HCT116 (cell line): ENCODE results near the gene LIN54. TPM values are rescaled to one million over a fixed set of nuclear protein-coding genes. Genes with fewer than 3 reads are reported as not detected.

ENCODE experiments used
- ATAC-seq: fragments of 200-7000 bp; cut with Tn5 transposase; 2 replicates; pipeline ENCODE4 v1.9.1; 2020; ENCODE audit warnings: mild to moderate bottlenecking, moderate library complexity
- BruUV-seq: library from RNA; stranded (reverse); fragments of 400-500 nt; replicated peaks from 2 replicates; lab custom pipeline; 2021; lab: Mats Ljungman, UMichigan
- CTCF ChIA-PET: fragments of 300-600 bp; sonication (Branson Sonifier 250); formaldehyde crosslinking; loops from one replicate; lab custom pipeline; 2021; ENCODE audit warnings: antibody characterized with exemption; lab: Charles Lee
- POLR2A ChIA-PET: fragments of 300-600, 350-600 bp; sonication (Branson Sonifier 250); formaldehyde crosslinking; loops from one replicate; lab custom pipeline; 2021; ENCODE audit warnings: antibody characterized with exemption; lab: Charles Lee
- RAD21 ChIA-PET, 2 experiments: fragments of 300-600 bp; sonication (Branson Sonifier 250); formaldehyde crosslinking; loops; one replicate each; lab custom pipeline; 2023; ENCODE audit warnings: low total read pairs in 2 of 2; ENCODE audit not compliant: uncharacterized antibody in 2 of 2, unreplicated experiment in 2 of 2, low non-redundant PET in 1 of 2; lab: Charles Lee
- DNase-seq: peaks from one replicate; pipeline ENCODE4 v3.0.0-alpha.2; 2010; ENCODE audit warnings: low read depth, low spot score
- H2AFZ ChIP-seq: fragments of 200-600 bp; shearing (Covaris generic), sonication (generic); 2 replicates; pipeline ENCODE4 v1.6.1; 2017; ENCODE audit warnings: low read depth, mixed run types, mixed read lengths, antibody characterized with exemption, low read length; ENCODE audit not compliant: poor library complexity, severe bottlenecking
- H3K27ac ChIP-seq: 2 replicates; pipeline ENCODE4 v1.5.1; 2012; ENCODE audit warnings: low read depth, low read length
- H3K27me3 ChIP-seq: fragments of 200-600 bp; sonication (generic); 2 replicates; pipeline ENCODE4 v1.6.1; 2016; ENCODE audit warnings: mixed run types, low read length, mixed read lengths; ENCODE audit not compliant: insufficient read depth
- H3K36me3 ChIP-seq, 2 experiments: fragments of 200-500 bp in 1 of 2; fragments of 200-600 bp in 1 of 2; sonication (Bioruptor generic) in 1 of 2; sonication (generic) in 1 of 2; 2 replicates each; pipeline versions ENCODE4 v1.5.1 to v1.6.1; 2014 to 2016; ENCODE audit warnings: low read length in 2 of 2, inconsistent platforms in 1 of 2, mixed read lengths in 1 of 2, mixed run types in 1 of 2; ENCODE audit not compliant: insufficient read depth in 2 of 2, control insufficient read depth in 1 of 2
- H3K4me1 ChIP-seq, 2 experiments: fragments of 200-600 bp in 1 of 2; sonication (generic) in 1 of 2; 2 replicates each; pipeline versions ENCODE4 v1.5.1 to v1.6.1; 2012 to 2017; ENCODE audit warnings: low read length in 2 of 2, inconsistent platforms in 1 of 2, mild to moderate bottlenecking in 1 of 2, mixed read lengths in 1 of 2, mixed run types in 1 of 2, moderate library complexity in 1 of 2; ENCODE audit not compliant: insufficient read depth in 2 of 2, control insufficient read depth in 1 of 2
- H3K4me2 ChIP-seq: fragments of 200-600 bp; sonication (generic); 2 replicates; pipeline ENCODE4 v1.6.1; 2017; ENCODE audit warnings: mixed run types, low read length, mixed read lengths
- H3K4me3 ChIP-seq, 2 experiments: fragments of 200-600 bp in 1 of 2; sonication (generic) in 1 of 2; replicated peaks in 1 of 2; 2 replicates each; pipeline ENCODE4 v1.5.1; 2011 to 2016; ENCODE audit warnings: low read length in 2 of 2, control low read depth in 1 of 2, low read depth in 1 of 2, mild to moderate bottlenecking in 1 of 2, mixed read lengths in 1 of 2, mixed run types in 1 of 2
- H3K79me2 ChIP-seq: fragments of 200-600 bp; sonication (generic); 2 replicates; pipeline ENCODE4 v1.6.1; 2017; ENCODE audit warnings: mild to moderate bottlenecking, mixed run types, low read length, moderate library complexity, mixed read lengths; ENCODE audit not compliant: insufficient read depth
- H3K9ac ChIP-seq: fragments of 200-600 bp; sonication (generic); 2 replicates; pipeline ENCODE4 v1.6.1; 2016; ENCODE audit warnings: low read length, mixed read lengths
- H3K9me2 ChIP-seq: fragments of 200-600 bp; sonication (generic), shearing (Covaris generic); 2 replicates; pipeline ENCODE4 v1.6.1; 2017; ENCODE audit warnings: mixed run types, mild to moderate bottlenecking, moderate library complexity; ENCODE audit not compliant: insufficient read depth
- H3K9me3 ChIP-seq, 2 experiments: fragments of 200-500 bp in 1 of 2; fragments of 200-600 bp in 1 of 2; sonication (Bioruptor generic) in 1 of 2; sonication (generic) in 1 of 2; 2 replicates each; pipeline ENCODE4 v1.6.1; 2014 to 2017; ENCODE audit warnings: low read length in 2 of 2, mixed read lengths in 2 of 2, inconsistent platforms in 1 of 2, low read depth in 1 of 2, mild to moderate bottlenecking in 1 of 2, mixed run types in 1 of 2, moderate library complexity in 1 of 2; ENCODE audit not compliant: control insufficient read depth in 1 of 2, insufficient read depth in 1 of 2
- H4K20me1 ChIP-seq: fragments of 200-600 bp; sonication (generic), shearing (Covaris generic); 2 replicates; pipeline ENCODE4 v1.6.1; 2017; ENCODE audit warnings: mixed run types, mild to moderate bottlenecking, moderate library complexity; ENCODE audit not compliant: insufficient read depth
- ATF3 ChIP-seq: IDR thresholded peaks from 2 replicates; pipeline ENCODE4 v1.6.1; 2012
- CEBPB ChIP-seq: IDR thresholded peaks from 2 replicates; pipeline ENCODE4 v1.6.1; 2012; ENCODE audit warnings: low read depth
- CTCF ChIP-seq, 3 experiments: fragments of 200-600 bp in 1 of 3; sonication (generic) in 1 of 3; IDR thresholded peaks in 2 of 3; conservative IDR thresholded peaks in 1 of 3; 2 replicates each; pipeline ENCODE4 v1.5.1; 2012 to 2017; ENCODE audit warnings: low read depth in 2 of 3, low read length in 2 of 3, antibody characterized with exemption in 1 of 3, borderline replicate concordance in 1 of 3, control low read depth in 1 of 3, mild to moderate bottlenecking in 1 of 3, mixed read lengths in 1 of 3, mixed run types in 1 of 3, moderate library complexity in 1 of 3; ENCODE audit not compliant: insufficient read depth in 1 of 3
- EGR1 ChIP-seq: IDR thresholded peaks from 2 replicates; pipeline ENCODE4 v1.6.1; 2012; ENCODE audit warnings: low read depth
- POLR2A ChIP-seq: IDR thresholded peaks from 2 replicates; pipeline ENCODE4 v1.7.0; 2011; ENCODE audit warnings: borderline replicate concordance; ENCODE audit not compliant: insufficient read depth, insufficient read length; ENCODE audit errors: extremely low read depth
- RAD21 ChIP-seq: IDR thresholded peaks from 2 replicates; pipeline ENCODE4 v1.6.1; 2012; ENCODE audit warnings: low read depth, mild to moderate bottlenecking
- SIN3A ChIP-seq: IDR thresholded peaks from 2 replicates; pipeline ENCODE4 v1.6.1; 2012; ENCODE audit warnings: low read depth
- SRF ChIP-seq: IDR thresholded peaks from 2 replicates; pipeline ENCODE4 v1.6.1; 2012; ENCODE audit warnings: low read depth
- ZBTB33 ChIP-seq: IDR thresholded peaks from 2 replicates; pipeline ENCODE4 v1.6.1; 2011; ENCODE audit warnings: mild to moderate bottlenecking, low read length, moderate library complexity; ENCODE audit not compliant: insufficient replicate concordance; ENCODE audit errors: extremely low read depth
- ZFX ChIP-seq: fragments of 450-650 bp; IDR thresholded peaks from 2 replicates; pipeline ENCODE4 v1.6.1; 2017
- ZNF274 ChIP-seq: fragments of 200-500 bp; sonication (Bioruptor generic); IDR thresholded peaks from 2 replicates; pipeline ENCODE4 v1.6.1; 2014; ENCODE audit warnings: mild to moderate bottlenecking, low read depth, low read length, inconsistent platforms
- intact Hi-C: fragments of 100-400 bp; cut with micrococcal nuclease; formaldehyde crosslinking; loops from 2 replicates; pipeline ENCODE4 v1.10.0; 2022
- total RNA-seq: library from RNA; stranded (reverse); gene quantifications from one replicate; pipeline ENCODE4 v1.2.1, GENCODE V29; 2021; ENCODE audit not compliant: unreplicated experiment

The LIN54 gene
- total RNA-seq, 1 experiment from 2014 or later = 15.6 TPM

- no peaks in the 10 kb centered on the region for H3K9me3 ChIP-seq
- no peak overlapping the region for H3K4me3 ChIP-seq
- no peak for TF ChIP-seq RAD21
- TF ChIP-seq CEBPB = no peak
- TF ChIP-seq ZNF274 = no peak
- TF ChIP-seq SRF = no peak
- no peak for TF ChIP-seq EGR1
- no peak for TF ChIP-seq CTCF (IDR thresholded peaks at IDR 0.05 in 2 of 3, conservative IDR thresholded peaks at IDR 0.05 in 1 of 3; ENCODE audit: borderline replicate concordance in 1 of 3, insufficient read depth in 1 of 3, low read depth in 2 of 3, low read length in 2 of 3)
- TF ChIP-seq POLR2A = no peak
- TF ChIP-seq ATF3 = no peak
- TF ChIP-seq ZFX = no peak
- no peak for TF ChIP-seq SIN3A
- no peaks in the 10 kb centered on the region for H3K79me2 ChIP-seq
- intact Hi-C loops = no loop called here
- H3K9ac ChIP-seq = no peak overlapping the region
- no peak overlapping the region for H2AFZ ChIP-seq
- RAD21 ChIA-PET = no interaction called here
- CTCF ChIA-PET = no interaction called here
- H4K20me1 ChIP-seq = no peaks in the 10 kb centered on the region
- no peak for ATAC-seq
- H3K4me2 ChIP-seq = no peak overlapping the region
- no peak overlapping the region for H3K27ac ChIP-seq
- POLR2A ChIA-PET = no interaction called here
- H3K27me3 ChIP-seq = no peaks in the 10 kb centered on the region
- no peaks in the 10 kb centered on the region for H3K36me3 ChIP-seq
- no peak for DNase-seq
- no peaks in the 10 kb centered on the region for H3K4me1 ChIP-seq
- H3K9me2 ChIP-seq = no peaks in the 10 kb centered on the region
- no TSS peak for BruUV-seq
These were observed 88.8 kb downstream of the LIN54 start for GRCh38 chr4:82921795-82922194.

GRCh38 chr4:82919386-82919785 is 91.2 kb downstream of the LIN54 start:
- Histone ChIP-seq H3K27ac (no peak overlapping the region), H2AFZ (no peak overlapping the region), H4K20me1 (no peaks in the 10 kb centered on the region), H3K36me3 (no peaks in the 10 kb centered on the region), H3K27me3 (no peaks in the 10 kb centered on the region), H3K4me2 (no peak overlapping the region), H3K9ac (no peak overlapping the region), H3K9me2 (no peaks in the 10 kb centered on the region), H3K79me2 (no peaks in the 10 kb centered on the region), H3K4me1 (no peaks in the 10 kb centered on the region), H3K9me3 (no peaks in the 10 kb centered on the region), H3K4me3 (no peak overlapping the region)
- CTCF ChIA-PET = no interaction called here
- no TSS peak for BruUV-seq
- DNase-seq = no peak
- intact Hi-C loops = no loop called here
- no peak for ATAC-seq
- no peak for TF ChIP-seq ZBTB33
- POLR2A ChIA-PET = no interaction called here
- RAD21 ChIA-PET = no interaction called here
